ENCODE results near the gene SRGAP3.
A peak's percentile ranks its signal among the peaks of the same experiment; 100 is the strongest.

The SRGAP3 gene

GRCh38 chr3:8980756-8981257 lies 268.6 kb downstream of the SRGAP3 start:
- no peak for DNase-seq

GRCh38 chr3:8979262-8979661 lies 270.2 kb downstream of the SRGAP3 start:
- no peak for DNase-seq

- DNase-seq, result no peak
Observed at GRCh38 chr3:8978551-8978950, 270.9 kb downstream of the SRGAP3 start.

- no peak for DNase-seq
Observed at GRCh38 chr3:8976540-8977182, 272.8 kb downstream of the SRGAP3 start.

GRCh38 chr3:8975081-8976020 lies 274.1 kb downstream of the SRGAP3 start:
- no peak for DNase-seq

- DNase-seq, result no peak
Observed at GRCh38 chr3:8974458-8974857, 275.0 kb downstream of the SRGAP3 start.

- DNase-seq, result no peak
Observed at GRCh38 chr3:8972639-8973038, 276.8 kb downstream of the SRGAP3 start.

- peak; percentile 36 for DNase-seq
Observed at GRCh38 chr3:8970971-8971589, 278.4 kb downstream of the SRGAP3 start.

- DNase-seq, result no peak
Observed at GRCh38 chr3:8969241-8969640, 280.2 kb downstream of the SRGAP3 start.

GRCh38 chr3:8968375-8968882 lies 281.0 kb downstream of the SRGAP3 start:
- DNase-seq, result no peak

GRCh38 chr3:8967553-8967952 lies 281.9 kb downstream of the SRGAP3 start:
- no peak for DNase-seq

- no peak for DNase-seq
Observed at GRCh38 chr3:8966820-8967348, 282.6 kb downstream of the SRGAP3 start.

- DNase-seq, result no peak
Observed at GRCh38 chr3:8966150-8966819, 283.2 kb downstream of the SRGAP3 start.

- no peak for DNase-seq
Observed at GRCh38 chr3:8964436-8965370, 284.7 kb downstream of the SRGAP3 start.

GRCh38 chr3:8963137-8963853 lies 286.2 kb downstream of the SRGAP3 start, which contains the start of gene RAD18:
TSS of gene RAD18 (minus strand) at chr3:8963472. CDS start at chr3:8963385, 87 bp downstream.
- peak; percentile 89 for DNase-seq

- DNase-seq, result no peak
Observed at GRCh38 chr3:8962226-8962861, 287.1 kb downstream of the SRGAP3 start.

GRCh38 chr3:8959668-8960067 lies 289.8 kb downstream of the SRGAP3 start:
- DNase-seq, result no peak

- no peak for DNase-seq
Observed at GRCh38 chr3:8954938-8955763, 294.3 kb downstream of the SRGAP3 start.

- no peak for DNase-seq
Observed at GRCh38 chr3:8953313-8953712, 296.1 kb downstream of the SRGAP3 start.
